GM19372 (cell line): ENCODE results near the gene PAXX.

Source experiments
- ATAC-seq: cut with Tn5 transposase; IDR thresholded peaks from one replicate; pipeline ENCODE4 v1.9.1; 2021; ENCODE audit warnings: mild to moderate bottlenecking, low read depth, moderate library complexity; ENCODE audit not compliant: unreplicated experiment

PAXX gene

GRCh38 chr9:136964833-136965422, 27.3 kb upstream of the PAXX start:
- ATAC-seq: no peak

- no peak for ATAC-seq
Measured at GRCh38 chr9:136965771-136966484, 26.3 kb upstream of the PAXX start.

GRCh38 chr9:136968333-136969127, 23.7 kb upstream of the PAXX start:
- no peak for ATAC-seq

GRCh38 chr9:136969150-136969549, 23.1 kb upstream of the PAXX start:
- ATAC-seq: no peak

- no peak for ATAC-seq
Measured at GRCh38 chr9:136969774-136970173, 22.4 kb upstream of the PAXX start.

- ATAC-seq: no peak
Measured at GRCh38 chr9:136970361-136970760, 21.9 kb upstream of the PAXX start.

- no peak for ATAC-seq
Measured at GRCh38 chr9:136971746-136972145, 20.5 kb upstream of the PAXX start.

GRCh38 chr9:136972335-136972734, 19.9 kb upstream of the PAXX start:
- ATAC-seq: no peak

GRCh38 chr9:136972743-136973142, 19.5 kb upstream of the PAXX start:
- ATAC-seq: no peak

- ATAC-seq: no peak
Measured at GRCh38 chr9:136973618-136974617, 18.3 kb upstream of the PAXX start.

- no peak for ATAC-seq
Measured at GRCh38 chr9:136974817-136975535, 17.2 kb upstream of the PAXX start.

- ATAC-seq: no peak
Measured at GRCh38 chr9:136975644-136976043, 16.6 kb upstream of the PAXX start.

- ATAC-seq: no peak
Measured at GRCh38 chr9:136977223-136977622, 15.0 kb upstream of the PAXX start, which contains the start of gene PTGDS. TSS of gene PTGDS (plus strand) at chr9:136977504. CDS start at chr9:136977579, 75 bp downstream.

GRCh38 chr9:136977649-136978072, 14.6 kb upstream of the PAXX start:
- no peak for ATAC-seq

- no peak for ATAC-seq
Measured at GRCh38 chr9:136978073-136978864, 14.0 kb upstream of the PAXX start.

GRCh38 chr9:136978865-136979544, 13.2 kb upstream of the PAXX start:
- no peak for ATAC-seq

GRCh38 chr9:136979769-136980587, 12.2 kb upstream of the PAXX start:
- ATAC-seq: no peak
